GM19351 (cell line): Measurements from ENCODE around the gene ANKRD17.

Source experiments
- ATAC-seq: cut with Tn5 transposase; IDR thresholded peaks from one replicate; pipeline ENCODE4 v1.9.1; 2021; ENCODE audit warnings: mild to moderate bottlenecking, moderate library complexity; ENCODE audit not compliant: unreplicated experiment

Gene ANKRD17

GRCh38 chr4:73066928-73067327 is 191.7 kb downstream of the ANKRD17 start:
- no peak for ATAC-seq

GRCh38 chr4:73066445-73066844 is 192.2 kb downstream of the ANKRD17 start:
- no peak for ATAC-seq

- no peak for ATAC-seq
These were observed 194.1 kb downstream of the ANKRD17 start for GRCh38 chr4:73064536-73064935.

- ATAC-seq, result peak; percentile 95
These were observed 203.2 kb downstream of the ANKRD17 start for GRCh38 chr4:73055241-73055897.

- no peak for ATAC-seq
These were observed 204.6 kb downstream of the ANKRD17 start for GRCh38 chr4:73053974-73054480.

GRCh38 chr4:73053076-73053475 is 205.5 kb downstream of the ANKRD17 start:
- ATAC-seq, result no peak

GRCh38 chr4:73051625-73052024 is 207.0 kb downstream of the ANKRD17 start:
- no peak for ATAC-seq

GRCh38 chr4:73045879-73046278 is 212.7 kb downstream of the ANKRD17 start:
- ATAC-seq, result no peak

GRCh38 chr4:73037057-73037456 is 221.5 kb downstream of the ANKRD17 start:
- ATAC-seq, result no peak

GRCh38 chr4:73036123-73036522 is 222.5 kb downstream of the ANKRD17 start:
- ATAC-seq, result peak; percentile 42

- no peak for ATAC-seq
These were observed 223.7 kb downstream of the ANKRD17 start for GRCh38 chr4:73034896-73035295.

- no peak for ATAC-seq
These were observed 230.0 kb downstream of the ANKRD17 start for GRCh38 chr4:73028621-73029020.
